ENCODE measurements around the gene COL9A3.

COL9A3 gene

GRCh38 chr20:62885896-62886708 lies 69.3 kb downstream of the COL9A3 start:
- DNase-seq (ENCODE audit: low read depth), result no peak
- TF ChIP-seq CTCF (IDR thresholded peaks at IDR 0.05; ENCODE audit: low read length, missing control alignments), result no peak
- no peak overlapping the region for H3K4me3 ChIP-seq (replicated peaks; ENCODE audit: low read depth, low read length)

- DNase-seq (ENCODE audit: low read depth), result no peak
- no peak for TF ChIP-seq CTCF (IDR thresholded peaks at IDR 0.05; ENCODE audit: low read length, missing control alignments)
- no peak overlapping the region for H3K4me3 ChIP-seq (replicated peaks; ENCODE audit: low read depth, low read length)
Measured at GRCh38 chr20:62886709-62887058, 69.8 kb downstream of the COL9A3 start.

GRCh38 chr20:62887152-62887859 lies 70.5 kb downstream of the COL9A3 start:
- no peak overlapping the region for H3K4me3 ChIP-seq (replicated peaks; ENCODE audit: low read depth, low read length)
- peak; percentile 89 for DNase-seq (ENCODE audit: low read depth)

GRCh38 chr20:62887860-62888239 lies 71.0 kb downstream of the COL9A3 start:
- no peak overlapping the region for H3K4me3 ChIP-seq (replicated peaks; ENCODE audit: low read depth, low read length)
- DNase-seq (ENCODE audit: low read depth), result no peak
- no peak for TF ChIP-seq CTCF (IDR thresholded peaks at IDR 0.05; ENCODE audit: low read length, missing control alignments)

More at GRCh38 chr20:62887152-62887859, 70.5 kb downstream of the COL9A3 start:
- no peak for TF ChIP-seq CTCF (IDR thresholded peaks at IDR 0.05; ENCODE audit: low read length, missing control alignments)

GRCh38 chr20:62888406-62888805 lies 71.6 kb downstream of the COL9A3 start:
- TF ChIP-seq CTCF (IDR thresholded peaks at IDR 0.05; ENCODE audit: low read length, missing control alignments), result no peak
- DNase-seq (ENCODE audit: low read depth), result no peak
- H3K4me3 ChIP-seq (replicated peaks; ENCODE audit: low read depth, low read length), result no peak overlapping the region

- no peak for TF ChIP-seq CTCF (IDR thresholded peaks at IDR 0.05; ENCODE audit: low read length, missing control alignments)
- no peak overlapping the region for H3K4me3 ChIP-seq (replicated peaks; ENCODE audit: low read depth, low read length)
- no peak for DNase-seq (ENCODE audit: low read depth)
Measured at GRCh38 chr20:62888910-62889309, 72.1 kb downstream of the COL9A3 start.
